Endothelial cell of umbilical vein (primary cell): ENCODE data around the gene MYO7B. TPM values are rescaled to one million over a fixed set of nuclear protein-coding genes. Genes with fewer than 3 reads are reported as not detected.

Source experiments
- BruUV-seq: library from RNA; stranded (reverse); fragments of 400-500 nt; replicated peaks from 2 replicates; lab custom pipeline; 2021; lab: Mats Ljungman, UMichigan
- CTCF ChIA-PET: fragments of 300-600, 350-600 bp; sonication (Branson Sonifier 250); formaldehyde crosslinking; loops from one replicate; lab custom pipeline; 2021; ENCODE audit warnings: antibody characterized with exemption, inconsistent platforms; lab: Charles Lee
- POLR2A ChIA-PET: fragments of 300-600, 350-600 bp; sonication (Branson Sonifier 250); formaldehyde crosslinking; loops from one replicate; lab custom pipeline; 2021; ENCODE audit warnings: antibody characterized with exemption, inconsistent platforms; lab: Charles Lee
- DNase-seq: peaks from one replicate; pipeline ENCODE4 v3.0.0-alpha.2; 2011; ENCODE audit warnings: low read depth, low spot score
- FAIRE-seq: peaks from 2 replicates; lab custom pipeline; 2011; peaks lifted over from hg19 to GRCh38; lab: Jason Lieb, UNC
- H2AFZ ChIP-seq: 2 replicates; pipeline ENCODE4 v1.6.0; 2012; ENCODE audit warnings: low read depth, low read length, control low read depth, inconsistent platforms
- H3K27ac ChIP-seq: 2 replicates; pipeline ENCODE4 v1.5.1; 2011; ENCODE audit warnings: low read depth, mild to moderate bottlenecking, control low read depth, low read length, moderate library complexity; ENCODE audit not compliant: insufficient read depth
- H3K27me3 ChIP-seq, 2 experiments: 2 replicates each; pipeline versions ENCODE4 v1.6.0 to v1.6.1; 2011; ENCODE audit warnings: low read length in 2 of 2, mixed read lengths in 1 of 2; ENCODE audit not compliant: control insufficient read depth in 2 of 2, insufficient read depth in 2 of 2
- H3K36me3 ChIP-seq, 2 experiments: 2 replicates in 1 of 2; 3 replicates in 1 of 2; pipeline ENCODE4 v1.5.1; 2011; ENCODE audit warnings: low read length in 2 of 2, mild to moderate bottlenecking in 1 of 2, moderate library complexity in 1 of 2; ENCODE audit not compliant: control insufficient read depth in 2 of 2, insufficient read depth in 2 of 2; ENCODE audit errors: extremely low read depth in 1 of 2
- H3K4me1 ChIP-seq: 3 replicates; pipeline ENCODE4 v1.5.1; 2011; ENCODE audit warnings: mild to moderate bottlenecking, low read length; ENCODE audit not compliant: control insufficient read depth, insufficient read depth; ENCODE audit errors: extremely low read depth
- H3K4me2 ChIP-seq: 2 replicates; pipeline ENCODE4 v1.6.1; 2011; ENCODE audit warnings: low read length, control low read depth, mixed read lengths; ENCODE audit not compliant: insufficient read depth
- H3K4me3 ChIP-seq, 3 experiments: fragments of 200-600 bp in 1 of 3; sonication (generic), shearing (Covaris generic) in 1 of 3; replicated peaks in 1 of 3; 2 replicates each; pipeline ENCODE4 v1.5.1; 2011 to 2016; ENCODE audit warnings: control low read depth in 3 of 3, low read length in 3 of 3, mild to moderate bottlenecking in 2 of 3, inconsistent platforms in 1 of 3, low read depth in 1 of 3, moderate library complexity in 1 of 3; ENCODE audit not compliant: insufficient read depth in 1 of 3
- H3K79me2 ChIP-seq: 2 replicates; pipeline ENCODE4 v1.6.0; 2012; ENCODE audit warnings: low read length, inconsistent platforms; ENCODE audit not compliant: control insufficient read depth, insufficient read depth
- H3K9ac ChIP-seq: replicated peaks from 2 replicates; pipeline ENCODE3; 2011; ENCODE audit warnings: low read length, control low read depth; ENCODE audit not compliant: insufficient read depth; ENCODE audit errors: extremely low read depth
- H3K9me1 ChIP-seq: replicated peaks from 3 replicates; pipeline ENCODE4 v1.6.0; 2011; ENCODE audit warnings: mild to moderate bottlenecking, low read length; ENCODE audit not compliant: control insufficient read depth, insufficient read depth; ENCODE audit errors: extremely low read depth
- H3K9me3 ChIP-seq: replicated peaks from 2 replicates; pipeline ENCODE4 v1.5.1; 2012; ENCODE audit warnings: low read length, inconsistent platforms; ENCODE audit not compliant: control insufficient read depth, insufficient read depth
- H4K20me1 ChIP-seq: replicated peaks from 2 replicates; pipeline ENCODE3; 2011; ENCODE audit warnings: mild to moderate bottlenecking, low read length; ENCODE audit not compliant: control insufficient read depth, insufficient read depth; ENCODE audit errors: extremely low read depth
- CTCF ChIP-seq, 2 donors: IDR thresholded peaks; 1 replicate in 1 of 2; 2 replicates in 1 of 2; pipeline ENCODE4 v1.5.1; 2011; ENCODE audit warnings: low read length in 2 of 2, mild to moderate bottlenecking in 2 of 2, moderate library complexity in 2 of 2, control low read depth in 1 of 2, inconsistent platforms in 1 of 2, low read depth in 1 of 2; ENCODE audit not compliant: insufficient read depth in 1 of 2; ENCODE audit errors: extremely low read depth in 1 of 2
- EZH2 ChIP-seq: IDR thresholded peaks from 2 replicates; pipeline ENCODE4 v1.6.1; 2012; ENCODE audit warnings: borderline replicate concordance, low read depth, mild to moderate bottlenecking, moderate library complexity, low read length, inconsistent platforms; ENCODE audit not compliant: severe bottlenecking
- FOS ChIP-seq: IDR thresholded peaks from 2 replicates; pipeline ENCODE4 v1.6.1; 2011; ENCODE audit warnings: mild to moderate bottlenecking, low read length, moderate library complexity, borderline replicate concordance; ENCODE audit not compliant: insufficient read depth
- GATA2 ChIP-seq: IDR thresholded peaks from 2 replicates; pipeline ENCODE4 v1.7.0; 2011; ENCODE audit warnings: low read depth, mild to moderate bottlenecking, moderate library complexity, mixed read lengths, low read length; ENCODE audit not compliant: insufficient read length, insufficient read depth
- JUN ChIP-seq: IDR thresholded peaks from 2 replicates; pipeline ENCODE4 v1.6.1; 2011; ENCODE audit warnings: borderline replicate concordance, low read depth; ENCODE audit not compliant: insufficient read length, insufficient read depth
- MAX ChIP-seq: IDR thresholded peaks from 2 replicates; pipeline ENCODE4 v1.6.1; 2011; ENCODE audit not compliant: insufficient read depth, insufficient read length
- MYC ChIP-seq: IDR thresholded peaks from one replicate; pipeline ENCODE4 v1.6.1; 2011; ENCODE audit warnings: mild to moderate bottlenecking, low read depth, low read length
- POLR2A ChIP-seq: IDR thresholded peaks from 2 replicates; pipeline ENCODE4 v1.6.1; 2012; ENCODE audit warnings: low read depth, mild to moderate bottlenecking, control low read depth, low read length
- POLR2AphosphoS5 ChIP-seq: IDR thresholded peaks from 2 replicates; pipeline ENCODE4 v1.6.1; 2012; ENCODE audit warnings: low read depth, mild to moderate bottlenecking, control low read depth, low read length, moderate library complexity; ENCODE audit not compliant: insufficient read depth
- dilution Hi-C: fragments of 300-500 bp; cut with MboI; formaldehyde crosslinking; loops from one replicate; pipeline ENCODE4 v1.15.0; 2019; ENCODE audit warnings: low sequenced_read_pairs; ENCODE audit not compliant: extremely low pct_ligation_motif_present
- intact Hi-C: fragments of 100-400 bp; cut with micrococcal nuclease; formaldehyde crosslinking; loops from one replicate; pipeline ENCODE4 v1.10.0; 2022
- polyA plus RNA-seq, 4 experiments: library from polyadenylated mRNA; depleted of rRNA in 3 of 4; stranded (reverse) in 3 of 4; unstranded in 1 of 4; fragments of >200 nt; gene quantifications; 2 replicates each; pipeline versions ENCODE4 v1.2.1 to v1.2.3, GENCODE V29; 2011 to 2012; ENCODE audit warnings: missing spikeins in 1 of 4
- total RNA-seq: library from RNA; stranded (reverse); gene quantifications from 2 replicates; pipeline ENCODE4 v1.2.3, GENCODE V29; 2021

MYO7B gene
- total and polyA plus RNA-seq, 2 donors (not counting 3 experiments of a cell fraction or from before 2014, with no cell fraction given): 0.17 TPM; not detected in 1

- POLR2A ChIA-PET: no interaction called here
- dilution Hi-C loops: no loop called here
Observed at GRCh38 chr2:127659408-127660290, 124.2 kb downstream of the MYO7B start.

More at GRCh38 chr2:127659408-127660290, 124.2 kb downstream of the MYO7B start:
- TF ChIP-seq POLR2A (peak; percentile 48), MAX (no peak), GATA2 (no peak), FOS (no peak), EZH2 (no peak), POLR2AphosphoS5 (peak; percentile 78), MYC (peak; percentile 33), CTCF (IDR thresholded peaks at IDR 0.05; ENCODE audit: extremely low read depth in 1 of 2, insufficient read depth in 1 of 2, low read depth in 1 of 2, low read length in 2 of 2) (no peak), JUN (no peak)
- H3K4me3 ChIP-seq: no peak overlapping the region
- H3K9me1 ChIP-seq: no peaks in the 10 kb centered on the region
- no peak overlapping the region for H3K9ac ChIP-seq
- H3K4me1 ChIP-seq: peaks cover 51% of the 10 kb centered on the region
- H3K27me3 ChIP-seq: no peaks in the 10 kb centered on the region
- H3K4me2 ChIP-seq: peak overlapping the region; percentile 42
- BruUV-seq: no TSS peak
- intact Hi-C loops: loop anchor here (1.0 to 2.0 kb wide), 5 partner anchors 10 to 133 kb away; partner anchors contain the start of genes IWS1, LIMS2 and SFT2D3
- no peaks in the 10 kb centered on the region for H4K20me1 ChIP-seq
- H3K27ac ChIP-seq: peak overlapping the region; percentile 76
- peak; percentile 79 for DNase-seq
- no peaks in the 10 kb centered on the region for H3K79me2 ChIP-seq
- peak; percentile 100 for FAIRE-seq
- H3K9me3 ChIP-seq: no peaks in the 10 kb centered on the region
- CTCF ChIA-PET: interaction anchor here (0.9 to 6.9 kb wide), 7 partner anchors 10 to 68 kb away, joined by 4 to 37 read pairs (median 7); partner anchors contain the start of gene LIMS2
- peaks cover 0 to 3% of the 10 kb centered on the region in 2 experiments for H3K36me3 ChIP-seq
- peak overlapping the region; percentile 79 for H2AFZ ChIP-seq
